HG03460 (cell line): ENCODE measurements around the gene PIP5K1C.

Experiments used
- ATAC-seq: cut with Tn5 transposase; IDR thresholded peaks from one replicate; pipeline ENCODE4 v1.9.1; 2021; ENCODE audit not compliant: unreplicated experiment

Gene PIP5K1C

GRCh38 chr19:3646336-3647092 lies 53.8 kb downstream of the PIP5K1C start:
- ATAC-seq: no peak

GRCh38 chr19:3645726-3646125 lies 54.5 kb downstream of the PIP5K1C start:
- no peak for ATAC-seq

- no peak for ATAC-seq
These were observed 55.2 kb downstream of the PIP5K1C start for GRCh38 chr19:3645067-3645396.

- no peak for ATAC-seq
These were observed 55.8 kb downstream of the PIP5K1C start for GRCh38 chr19:3644351-3645066.

- no peak for ATAC-seq
These were observed 56.5 kb downstream of the PIP5K1C start for GRCh38 chr19:3643674-3644313.

GRCh38 chr19:3642987-3643673 lies 57.1 kb downstream of the PIP5K1C start:
- ATAC-seq: no peak

- ATAC-seq: no peak
These were observed 58.0 kb downstream of the PIP5K1C start for GRCh38 chr19:3642296-3642695.

GRCh38 chr19:3641515-3642269 lies 58.6 kb downstream of the PIP5K1C start:
- ATAC-seq: no peak

- no peak for ATAC-seq
These were observed 60.8 kb downstream of the PIP5K1C start for GRCh38 chr19:3639479-3639878.

- no peak for ATAC-seq
These were observed 61.8 kb downstream of the PIP5K1C start for GRCh38 chr19:3638208-3639193.

GRCh38 chr19:3637621-3638020 lies 62.6 kb downstream of the PIP5K1C start:
- no peak for ATAC-seq

- no peak for ATAC-seq
These were observed 63.3 kb downstream of the PIP5K1C start for GRCh38 chr19:3636962-3637361.

- no peak for ATAC-seq
These were observed 63.8 kb downstream of the PIP5K1C start for GRCh38 chr19:3636506-3636905.

- ATAC-seq: no peak
These were observed 65.7 kb downstream of the PIP5K1C start for GRCh38 chr19:3634496-3635045.

GRCh38 chr19:3633559-3633988 lies 66.7 kb downstream of the PIP5K1C start:
- no peak for ATAC-seq

GRCh38 chr19:3632739-3633558 lies 67.3 kb downstream of the PIP5K1C start:
- ATAC-seq: no peak

- no peak for ATAC-seq
These were observed 68.2 kb downstream of the PIP5K1C start for GRCh38 chr19:3632098-3632497.

GRCh38 chr19:3631053-3631861 lies 69.0 kb downstream of the PIP5K1C start:
- ATAC-seq: no peak
